Fibroblast of skin of scalp (primary cell): ENCODE results near the gene HOXC11.

ENCODE experiments used
- DNase-seq: peaks from one replicate; pipeline ENCODE4 v3.0.0-alpha.2; 2013

Gene HOXC11

GRCh38 chr12:54025499-54026405, 52.8 kb downstream of the HOXC11 start:
- no peak for DNase-seq

- DNase-seq = no peak
These were observed 53.9 kb downstream of the HOXC11 start for GRCh38 chr12:54026640-54027441.
